ENCODE data around the gene ITGB1. TPM values are rescaled to one million over a fixed set of nuclear protein-coding genes. Genes with fewer than 3 reads are reported as not detected.
"Not testable (repeated sequence)": the region's sequence is repeated elsewhere in the genome, so short reads cannot be mapped to it uniquely, and the experiment has no call there.

ITGB1 gene
- total RNA-seq, 1 donor: 2,201 TPM

DNA sequence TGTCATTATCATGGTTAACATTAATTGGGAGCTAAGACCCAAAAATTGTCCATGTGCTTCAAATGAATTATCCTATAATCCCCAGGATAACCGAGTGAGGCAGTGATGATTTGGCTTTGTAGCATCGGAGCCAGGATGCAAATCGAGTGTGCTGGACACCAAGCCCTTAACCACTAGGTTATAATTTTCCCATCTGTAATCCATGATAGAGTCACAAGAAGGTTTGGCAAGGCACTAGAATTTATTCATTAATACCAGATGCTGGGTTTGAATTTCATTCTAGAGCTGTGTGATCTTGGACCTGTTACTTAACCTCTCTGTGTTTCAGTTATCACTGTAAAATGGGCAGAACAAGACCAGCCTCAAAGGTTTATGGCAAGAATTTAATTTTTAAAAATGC lies 21.0 kb upstream of the ITGB1 start:
- TF ChIP-seq, protein P1, sequence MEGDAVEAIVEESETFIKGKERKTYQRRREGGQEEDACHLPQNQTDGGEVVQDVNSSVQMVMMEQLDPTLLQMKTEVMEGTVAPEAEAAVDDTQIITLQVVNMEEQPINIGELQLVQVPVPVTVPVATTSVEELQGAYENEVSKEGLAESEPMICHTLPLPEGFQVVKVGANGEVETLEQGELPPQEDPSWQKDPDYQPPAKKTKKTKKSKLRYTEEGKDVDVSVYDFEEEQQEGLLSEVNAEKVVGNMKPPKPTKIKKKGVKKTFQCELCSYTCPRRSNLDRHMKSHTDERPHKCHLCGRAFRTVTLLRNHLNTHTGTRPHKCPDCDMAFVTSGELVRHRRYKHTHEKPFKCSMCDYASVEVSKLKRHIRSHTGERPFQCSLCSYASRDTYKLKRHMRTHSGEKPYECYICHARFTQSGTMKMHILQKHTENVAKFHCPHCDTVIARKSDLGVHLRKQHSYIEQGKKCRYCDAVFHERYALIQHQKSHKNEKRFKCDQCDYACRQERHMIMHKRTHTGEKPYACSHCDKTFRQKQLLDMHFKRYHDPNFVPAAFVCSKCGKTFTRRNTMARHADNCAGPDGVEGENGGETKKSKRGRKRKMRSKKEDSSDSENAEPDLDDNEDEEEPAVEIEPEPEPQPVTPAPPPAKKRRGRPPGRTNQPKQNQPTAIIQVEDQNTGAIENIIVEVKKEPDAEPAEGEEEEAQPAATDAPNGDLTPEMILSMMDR (IDR thresholded peaks at IDR 0.05; ENCODE audit: insufficient read depth, low read length): no peak
- no peak overlapping the region for H3K4me3 ChIP-seq (ENCODE audit: low read depth, low read length)
- peak; percentile 57 for DNase-seq (ENCODE audit: low read depth)

DNA sequence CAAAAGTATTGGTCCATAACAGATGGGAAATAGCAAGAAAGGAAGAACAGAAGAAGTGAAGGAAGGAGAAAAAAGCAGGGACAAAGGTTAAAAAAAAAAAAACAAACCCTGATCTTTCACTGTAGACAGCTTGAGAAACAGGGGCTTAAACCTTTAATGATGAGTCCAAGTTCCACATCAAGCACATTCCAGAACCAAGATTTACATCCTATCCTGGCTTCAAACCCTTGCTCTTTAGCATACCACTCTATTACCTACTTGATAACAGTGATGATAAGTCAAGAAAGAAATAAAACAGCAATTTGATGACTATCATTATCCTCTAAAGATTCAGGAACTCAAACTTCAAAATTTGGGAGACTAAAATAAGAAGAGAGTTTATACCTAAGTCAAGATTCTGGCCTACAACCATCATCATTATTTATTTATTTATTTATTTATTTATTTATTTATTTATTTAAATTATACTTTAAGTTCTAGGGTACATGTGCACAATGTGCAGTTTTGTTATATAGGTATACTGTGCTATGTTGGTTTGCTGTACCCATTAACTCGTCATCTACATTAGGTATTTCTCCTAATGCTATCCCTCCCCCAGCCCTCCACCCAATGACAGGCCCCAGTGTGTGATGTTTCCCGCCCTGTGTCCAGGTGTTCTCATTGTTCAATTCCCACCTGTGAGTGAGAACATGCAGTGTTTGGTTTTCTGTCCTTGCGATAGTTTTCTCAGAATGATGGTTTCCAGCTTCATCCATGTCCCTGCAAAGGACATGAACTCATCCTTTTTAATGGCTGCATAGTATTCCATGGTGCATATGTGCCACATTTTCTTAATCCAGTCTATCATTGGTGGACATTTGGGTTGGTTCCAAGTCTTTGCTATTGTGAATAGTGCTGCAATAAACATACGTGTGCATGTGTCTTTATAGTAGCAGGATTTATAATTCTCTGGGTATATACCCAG lies 20.1 kb upstream of the ITGB1 start:
- peak; percentile 32 for DNase-seq (ENCODE audit: low read depth)
- not testable (repeated sequence) for H3K4me3 ChIP-seq (ENCODE audit: low read depth, low read length)

DNA sequence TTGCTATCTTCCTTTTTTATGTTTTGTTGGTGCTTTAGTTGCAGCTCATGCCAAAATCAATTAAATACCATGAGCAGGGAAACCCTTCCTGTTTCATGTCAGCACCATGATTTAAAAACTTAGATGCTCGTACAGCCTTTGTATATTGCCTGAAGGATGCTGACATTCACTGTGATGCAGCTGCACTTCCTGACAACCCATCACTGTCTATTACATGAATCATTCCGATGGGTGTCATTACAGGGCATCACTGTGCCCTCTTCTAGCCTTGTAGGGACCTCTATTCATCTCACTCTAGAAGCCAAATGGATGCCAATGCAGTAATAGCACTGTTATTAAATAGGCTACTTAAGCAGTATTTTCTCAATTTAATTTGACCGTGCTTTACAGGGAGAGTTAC lies 18.3 kb upstream of the ITGB1 start:
- H3K4me3 ChIP-seq (ENCODE audit: low read depth, low read length): no peak overlapping the region
- TF ChIP-seq, protein P1 (IDR thresholded peaks at IDR 0.05; ENCODE audit: insufficient read depth, low read length): no peak
- no peak for DNase-seq (ENCODE audit: low read depth)

DNA sequence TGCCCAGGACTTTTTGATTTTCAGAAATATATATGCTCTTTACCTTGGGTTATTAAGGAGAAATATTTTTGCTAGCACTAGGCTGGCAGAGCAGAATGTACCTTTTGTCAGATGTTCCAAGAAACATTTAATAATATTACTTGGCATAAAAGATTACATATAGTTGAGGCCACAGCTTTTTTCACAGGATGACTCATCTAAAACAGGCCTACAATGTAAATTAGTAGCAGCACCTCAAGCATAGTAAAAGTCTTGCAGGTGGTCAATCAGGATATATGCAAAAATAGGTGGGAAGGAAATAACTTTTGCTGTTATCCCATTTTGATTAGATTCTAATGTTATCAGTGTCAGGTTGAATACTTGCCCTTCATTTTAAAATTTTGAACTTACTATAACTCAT lies 14.9 kb upstream of the ITGB1 start:
- TF ChIP-seq, protein P1 (IDR thresholded peaks at IDR 0.05; ENCODE audit: insufficient read depth, low read length): no peak
- no peak for DNase-seq (ENCODE audit: low read depth)
- no peak overlapping the region for H3K4me3 ChIP-seq (ENCODE audit: low read depth, low read length)

DNA sequence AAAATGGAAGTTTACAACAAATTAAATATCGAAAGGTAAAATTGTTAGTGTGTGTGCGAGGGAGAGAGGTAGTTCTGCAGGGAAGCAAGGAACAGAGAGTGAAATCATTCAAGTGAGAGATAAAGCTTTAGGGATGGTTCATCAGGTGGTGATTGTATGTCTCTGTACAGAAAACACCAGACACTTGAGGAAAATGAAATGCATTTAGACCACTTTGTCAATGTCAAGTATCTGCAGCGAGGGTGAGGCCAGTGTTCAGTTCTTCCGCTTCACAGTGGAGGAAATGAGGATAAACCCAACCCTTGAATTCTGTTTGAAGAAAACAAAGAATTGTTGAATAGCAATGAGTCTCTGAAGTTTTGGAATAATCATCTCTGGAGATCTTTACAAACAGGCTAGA lies 14.4 kb upstream of the ITGB1 start:
- H3K4me3 ChIP-seq (ENCODE audit: low read depth, low read length): no peak overlapping the region
- DNase-seq (ENCODE audit: low read depth): no peak
- TF ChIP-seq, protein P1 (IDR thresholded peaks at IDR 0.05; ENCODE audit: insufficient read depth, low read length): no peak

DNA sequence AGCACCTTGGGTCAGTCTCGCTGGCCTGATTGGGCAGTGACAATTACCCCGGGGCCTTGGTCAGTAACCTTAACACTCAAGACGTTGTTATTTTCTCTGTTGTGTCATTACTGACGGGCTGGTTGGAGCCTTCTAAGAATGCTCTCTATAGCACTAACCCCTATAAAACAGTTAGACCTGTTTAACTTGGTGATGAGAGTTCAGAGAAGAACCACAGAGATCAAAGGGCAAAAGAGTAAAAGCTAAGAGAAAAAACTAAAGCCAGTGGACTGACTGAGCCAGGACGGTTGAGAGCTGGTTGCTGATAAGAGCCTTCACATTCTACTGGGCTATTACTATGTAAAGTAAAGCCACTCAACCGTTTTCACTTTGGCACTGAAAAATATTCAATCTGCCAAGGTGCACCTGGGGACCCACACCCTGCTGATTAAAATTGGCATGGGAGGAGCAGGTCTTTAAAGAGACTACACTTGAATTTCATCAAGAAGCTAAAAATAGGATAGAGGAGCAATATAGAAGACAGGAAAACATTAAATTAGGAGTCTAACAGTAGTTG lies 13.6 kb upstream of the ITGB1 start:
- TF ChIP-seq, protein P1 (IDR thresholded peaks at IDR 0.05; ENCODE audit: insufficient read depth, low read length): no peak
- H3K4me3 ChIP-seq (ENCODE audit: low read depth, low read length): no peak overlapping the region
- DNase-seq (ENCODE audit: low read depth): no peak

DNA sequence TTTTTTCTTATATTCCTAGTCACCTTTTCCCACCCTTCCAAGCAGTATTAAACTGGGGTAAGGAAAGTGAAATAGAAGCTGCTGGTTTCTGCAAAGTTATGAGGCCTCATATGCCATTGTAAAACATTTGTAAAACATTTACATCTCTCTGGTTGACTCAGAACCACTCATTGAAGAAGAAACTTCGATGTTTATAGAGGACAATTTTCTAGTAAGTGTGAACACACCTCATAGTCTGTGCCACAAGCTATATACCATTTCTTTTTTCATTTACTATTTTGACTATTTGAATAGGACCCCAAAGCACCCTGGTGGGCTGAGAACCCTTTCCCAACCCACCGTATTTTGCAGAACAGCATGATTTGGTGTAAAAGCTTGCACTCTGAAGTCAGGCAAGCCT lies 12.9 kb upstream of the ITGB1 start:
- TF ChIP-seq, protein P1 (IDR thresholded peaks at IDR 0.05; ENCODE audit: insufficient read depth, low read length): no peak

More for the DNA sequence above, 12.9 kb upstream of the ITGB1 start:
- no peak overlapping the region for H3K4me3 ChIP-seq (ENCODE audit: low read depth, low read length)
- DNase-seq (ENCODE audit: low read depth): no peak
